Lower leg skin (tissue), 4 donors: ENCODE data around the gene TPSAB1. TPM values are rescaled to one million over a fixed set of nuclear protein-coding genes. Genes with fewer than 3 reads are reported as not detected.

Experiments used
- DNase-seq, 2 donors: peaks; one replicate each; pipeline ENCODE4 v3.0.0-alpha.2; 2019; ENCODE audit warnings: low spot score in 2 of 2
- H3K4me3 ChIP-seq: fragments of 200-600 bp; sonication (generic); 2 replicates; pipeline ENCODE4 v1.5.1; 2017; ENCODE audit warnings: mild to moderate bottlenecking, low read depth; ENCODE audit not compliant: poor library complexity, severe bottlenecking
- CTCF ChIP-seq, 3 donors: fragments of 450-650 bp; IDR thresholded peaks; one replicate each; pipeline ENCODE4 v1.5.1; 2016; ENCODE audit warnings: antibody characterized with exemption in 3 of 3, mild to moderate bottlenecking in 3 of 3, moderate library complexity in 2 of 3
- POLR2A ChIP-seq, 2 donors: fragments of 450-650 bp; IDR thresholded peaks; one replicate each; pipeline ENCODE4 v1.6.1; 2016 to 2017; ENCODE audit warnings: antibody characterized with exemption in 2 of 2, mild to moderate bottlenecking in 1 of 2, moderate library complexity in 1 of 2
- WGBS, 2 donors: methylation state at CpG; one replicate each; pipeline ENCODE4 v1.1.5; 2018; 5-methylcytosine and 5-hydroxymethylcytosine counted together
- intact Hi-C: fragments of 100-400 bp; cut with DNase I; formaldehyde crosslinking; loops from one replicate; pipeline ENCODE4 v1.15.0; 2023; ENCODE audit warnings: low total_unique reads
- total RNA-seq, 4 donors: library from RNA; depleted of rRNA; stranded (reverse); fragments of >200 nt; gene quantifications; one replicate each; pipeline ENCODE4 v1.1.0, GENCODE V29; 2016

TPSAB1 gene
- total RNA-seq, 4 donors from 2014 or later, result 16.4 to 93.5 (median 29.8) TPM

GRCh38 chr16:1256874-1257322 lies 16.4 kb downstream of the TPSAB1 start:
- no peak for DNase-seq
- no peak overlapping the region for H3K4me3 ChIP-seq
- intact Hi-C loops, result no loop called here
- 62 to 80% methylated on average over 22 of the region's 22 CpGs for WGBS, 2 donors
- TF ChIP-seq POLR2A (IDR thresholded peaks at IDR 0.05), result no peak
- no peak for TF ChIP-seq CTCF (IDR thresholded peaks at IDR 0.05)

GRCh38 chr16:1257561-1258224 lies 17.2 kb downstream of the TPSAB1 start:
- WGBS, 2 donors, result 73 to 81% methylated on average over 25 to 34 of the region's 34 CpGs
- no peak for DNase-seq
- no peak for TF ChIP-seq POLR2A (IDR thresholded peaks at IDR 0.05)
- no peak for TF ChIP-seq CTCF (IDR thresholded peaks at IDR 0.05)
- no peak overlapping the region for H3K4me3 ChIP-seq
- intact Hi-C loops, result no loop called here

- DNase-seq, result no peak
- intact Hi-C loops, result no loop called here
- no peak overlapping the region for H3K4me3 ChIP-seq
- TF ChIP-seq CTCF (IDR thresholded peaks at IDR 0.05) (no peak), POLR2A (IDR thresholded peaks at IDR 0.05) (no peak)
- 57 to 68% methylated on average over 5 to 9 of the region's 12 CpGs for WGBS, 2 donors
Measured at GRCh38 chr16:1258225-1258600, 17.7 kb downstream of the TPSAB1 start.

- TF ChIP-seq CTCF (IDR thresholded peaks at IDR 0.05) (no peak), POLR2A (IDR thresholded peaks at IDR 0.05) (no peak)
- 4 to 8% methylated on average over 33 to 34 of the region's 42 CpGs for WGBS, 2 donors
- H3K4me3 ChIP-seq, result no peak overlapping the region
- intact Hi-C loops, result no loop called here
- no peak for DNase-seq
Measured at GRCh38 chr16:1258906-1259759, 18.6 kb downstream of the TPSAB1 start.

GRCh38 chr16:1259760-1260068 lies 19.2 kb downstream of the TPSAB1 start:
- DNase-seq, result no peak
- WGBS, 2 donors, result 17 to 24% methylated on average over 10 to 11 of the region's 11 CpGs
- intact Hi-C loops, result no loop called here

More at GRCh38 chr16:1259760-1260068, 19.2 kb downstream of the TPSAB1 start:
- TF ChIP-seq POLR2A (IDR thresholded peaks at IDR 0.05) (no peak), CTCF (IDR thresholded peaks at IDR 0.05) (no peak)
- no peak overlapping the region for H3K4me3 ChIP-seq
